ENCODE results near the gene SORCS2.
"Not testable (repeated sequence)": the region's sequence is repeated elsewhere in the genome, so short reads cannot be mapped to it uniquely, and the experiment has no call there.

The SORCS2 gene

DNA sequence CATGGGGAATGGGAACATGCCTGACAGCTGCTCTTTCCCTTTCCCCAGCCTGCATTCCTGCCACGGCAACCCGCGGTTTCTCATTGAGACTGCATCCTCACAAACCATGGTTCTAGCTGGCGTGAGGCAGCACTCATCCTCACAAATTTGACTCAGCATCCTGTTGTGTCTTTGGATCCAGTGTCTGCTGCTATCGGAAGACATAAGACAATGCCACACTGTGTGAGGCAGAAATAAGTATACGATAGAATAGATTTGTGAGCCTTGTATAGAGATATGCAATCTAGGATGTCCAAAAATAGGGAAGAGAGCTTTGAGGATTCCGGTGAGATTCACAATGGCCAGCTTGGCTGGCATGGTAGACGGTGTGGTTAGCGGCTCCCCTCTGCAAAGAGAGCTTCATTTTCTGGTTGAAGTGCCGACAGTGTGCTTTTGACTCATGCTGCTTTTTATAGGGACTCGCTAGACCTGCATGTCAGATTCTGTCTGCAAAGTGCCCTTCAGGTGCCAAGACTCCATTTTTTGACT lies 403.7 kb downstream of the SORCS2 start:
- no peak overlapping the region for H3K4me2 ChIP-seq (ENCODE audit: low read length)
- no peaks in the 10 kb centered on the region for H3K27me3 ChIP-seq (ENCODE audit: low read depth, low read length)
- H3K4me1 ChIP-seq (ENCODE audit: low read length) = no peaks in the 10 kb centered on the region
- no peak for TF ChIP-seq EZH2phosphoT487 (IDR thresholded peaks at IDR 0.05; ENCODE audit: low read depth)
- TF ChIP-seq, protein P1, sequence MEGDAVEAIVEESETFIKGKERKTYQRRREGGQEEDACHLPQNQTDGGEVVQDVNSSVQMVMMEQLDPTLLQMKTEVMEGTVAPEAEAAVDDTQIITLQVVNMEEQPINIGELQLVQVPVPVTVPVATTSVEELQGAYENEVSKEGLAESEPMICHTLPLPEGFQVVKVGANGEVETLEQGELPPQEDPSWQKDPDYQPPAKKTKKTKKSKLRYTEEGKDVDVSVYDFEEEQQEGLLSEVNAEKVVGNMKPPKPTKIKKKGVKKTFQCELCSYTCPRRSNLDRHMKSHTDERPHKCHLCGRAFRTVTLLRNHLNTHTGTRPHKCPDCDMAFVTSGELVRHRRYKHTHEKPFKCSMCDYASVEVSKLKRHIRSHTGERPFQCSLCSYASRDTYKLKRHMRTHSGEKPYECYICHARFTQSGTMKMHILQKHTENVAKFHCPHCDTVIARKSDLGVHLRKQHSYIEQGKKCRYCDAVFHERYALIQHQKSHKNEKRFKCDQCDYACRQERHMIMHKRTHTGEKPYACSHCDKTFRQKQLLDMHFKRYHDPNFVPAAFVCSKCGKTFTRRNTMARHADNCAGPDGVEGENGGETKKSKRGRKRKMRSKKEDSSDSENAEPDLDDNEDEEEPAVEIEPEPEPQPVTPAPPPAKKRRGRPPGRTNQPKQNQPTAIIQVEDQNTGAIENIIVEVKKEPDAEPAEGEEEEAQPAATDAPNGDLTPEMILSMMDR (IDR thresholded peaks at IDR 0.05; ENCODE audit: low read depth, low read length) = no peak
- no peaks in the 10 kb centered on the region for H4K20me1 ChIP-seq (ENCODE audit: insufficient read depth, low read length)
- H3K27ac ChIP-seq (ENCODE audit: low read length) = no peak overlapping the region
- no peaks in the 10 kb centered on the region for H3K36me3 ChIP-seq (replicated peaks; ENCODE audit: low read depth, low read length)
- no peak overlapping the region for H3K4me3 ChIP-seq (ENCODE audit: low read length)
- H3K9me3 ChIP-seq (ENCODE audit: insufficient read depth, low read length) = no peaks in the 10 kb centered on the region
- H3K79me2 ChIP-seq (ENCODE audit: low read length) = no peaks in the 10 kb centered on the region
- no peak overlapping the region for H3K9ac ChIP-seq (ENCODE audit: low read length)
- H2AFZ ChIP-seq (ENCODE audit: low read depth, low read length) = no peak overlapping the region

DNA sequence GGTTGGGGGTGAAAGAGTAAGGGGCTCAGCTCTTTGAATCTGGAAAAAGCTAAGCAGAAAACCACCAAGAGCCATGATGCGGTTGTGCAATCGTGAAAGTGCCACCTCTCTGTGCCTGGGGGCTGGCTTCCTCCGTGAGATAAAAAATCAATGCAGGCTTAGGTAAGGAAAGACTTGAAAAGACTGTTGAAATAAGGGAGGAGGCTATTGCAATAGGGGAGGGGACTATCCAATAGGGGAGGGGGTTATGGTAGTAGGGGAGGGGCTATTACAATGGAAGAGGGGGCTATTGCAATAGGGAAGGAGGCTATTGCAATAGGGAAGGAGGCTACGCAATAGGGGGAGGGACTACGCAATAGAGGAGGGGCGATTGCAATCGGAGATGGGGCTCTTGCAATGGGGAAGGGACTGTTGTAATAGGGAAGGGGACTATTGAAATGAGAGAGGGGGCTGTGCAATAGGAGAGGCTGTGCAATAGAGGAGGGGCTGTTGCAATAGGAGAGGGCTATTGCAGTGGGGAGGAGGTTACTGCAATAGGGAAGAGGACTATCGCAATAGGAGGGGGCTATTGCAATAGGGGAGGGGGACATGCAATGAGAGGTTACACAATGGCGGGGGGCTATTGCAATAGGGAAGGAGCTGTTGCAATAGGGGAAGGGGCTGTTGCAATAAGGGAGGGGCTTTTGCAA lies 404.7 kb downstream of the SORCS2 start:
- Histone ChIP-seq H3K27ac (ENCODE audit: low read length) (no peak overlapping the region), H2AFZ (ENCODE audit: low read depth, low read length) (no peak overlapping the region), H3K9ac (ENCODE audit: low read length) (no peak overlapping the region), H3K4me3 (ENCODE audit: low read length) (no peak overlapping the region), H3K9me3 (ENCODE audit: insufficient read depth, low read length) (no peaks in the 10 kb centered on the region), H3K36me3 (replicated peaks; ENCODE audit: low read depth, low read length) (no peaks in the 10 kb centered on the region), H3K79me2 (ENCODE audit: low read length) (no peaks in the 10 kb centered on the region), H3K4me2 (ENCODE audit: low read length) (no peak overlapping the region), H3K4me1 (ENCODE audit: low read length) (no peaks in the 10 kb centered on the region), H3K27me3 (ENCODE audit: low read depth, low read length) (no peaks in the 10 kb centered on the region), H4K20me1 (ENCODE audit: insufficient read depth, low read length) (no peaks in the 10 kb centered on the region)
- TF ChIP-seq, protein P1 (IDR thresholded peaks at IDR 0.05; ENCODE audit: low read depth, low read length) = no peak
- TF ChIP-seq EZH2phosphoT487 (IDR thresholded peaks at IDR 0.05; ENCODE audit: low read depth) = no peak

DNA sequence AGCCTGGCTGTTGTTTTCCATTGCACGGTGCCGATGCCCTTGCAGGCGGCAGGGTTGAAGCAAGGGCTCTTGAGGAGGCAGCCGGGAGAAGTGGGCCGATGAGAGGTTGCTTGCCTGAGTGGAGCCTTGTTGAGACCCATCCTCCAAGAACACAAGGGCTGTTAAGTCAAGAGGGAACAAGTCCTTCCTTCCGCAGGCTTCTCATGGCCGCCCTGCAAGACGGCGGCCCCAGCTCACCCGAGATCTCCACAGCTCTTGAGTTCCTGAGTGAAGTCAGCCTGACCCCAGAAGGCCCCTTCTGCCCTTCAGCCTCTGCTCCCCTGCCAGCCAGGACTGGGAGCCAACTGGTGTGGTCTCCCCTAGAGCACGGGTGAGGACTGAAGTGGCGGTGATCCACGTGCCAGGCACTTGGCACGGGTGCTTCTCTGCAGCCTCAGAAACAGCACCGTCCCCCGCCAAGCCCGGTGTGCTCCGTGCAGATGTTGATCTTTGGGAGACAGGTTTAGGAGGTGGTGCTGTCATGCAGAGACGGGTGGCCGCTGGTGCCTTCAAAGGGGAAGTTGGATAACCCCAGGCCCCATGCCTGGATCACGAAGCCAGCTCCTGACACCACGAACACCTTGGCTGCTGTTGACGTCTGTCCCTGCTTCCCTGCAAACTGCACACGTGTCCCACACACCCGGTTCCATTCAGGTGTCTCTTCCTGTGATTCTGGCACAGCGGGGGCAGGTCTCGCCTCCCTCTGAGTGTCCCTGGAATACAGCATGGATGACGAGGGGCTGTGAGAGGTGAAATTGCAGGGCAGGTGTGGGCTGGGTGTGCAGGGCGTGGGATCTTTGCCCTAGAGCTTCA lies 406.8 kb downstream of the SORCS2 start:
- Histone ChIP-seq H3K4me3 (ENCODE audit: low read length) (no peak overlapping the region), H2AFZ (ENCODE audit: low read depth, low read length) (no peak overlapping the region), H3K27me3 (ENCODE audit: low read depth, low read length) (no peaks in the 10 kb centered on the region), H3K79me2 (ENCODE audit: low read length) (no peaks in the 10 kb centered on the region), H3K4me1 (ENCODE audit: low read length) (no peaks in the 10 kb centered on the region), H3K4me2 (ENCODE audit: low read length) (no peak overlapping the region), H4K20me1 (ENCODE audit: insufficient read depth, low read length) (no peaks in the 10 kb centered on the region), H3K36me3 (replicated peaks; ENCODE audit: low read depth, low read length) (no peaks in the 10 kb centered on the region), H3K27ac (ENCODE audit: low read length) (no peak overlapping the region), H3K9ac (ENCODE audit: low read length) (no peak overlapping the region), H3K9me3 (ENCODE audit: insufficient read depth, low read length) (no peaks in the 10 kb centered on the region)
- TF ChIP-seq EZH2phosphoT487 (IDR thresholded peaks at IDR 0.05; ENCODE audit: low read depth) = no peak
- TF ChIP-seq, protein P1 (IDR thresholded peaks at IDR 0.05; ENCODE audit: low read depth, low read length) = no peak

DNA sequence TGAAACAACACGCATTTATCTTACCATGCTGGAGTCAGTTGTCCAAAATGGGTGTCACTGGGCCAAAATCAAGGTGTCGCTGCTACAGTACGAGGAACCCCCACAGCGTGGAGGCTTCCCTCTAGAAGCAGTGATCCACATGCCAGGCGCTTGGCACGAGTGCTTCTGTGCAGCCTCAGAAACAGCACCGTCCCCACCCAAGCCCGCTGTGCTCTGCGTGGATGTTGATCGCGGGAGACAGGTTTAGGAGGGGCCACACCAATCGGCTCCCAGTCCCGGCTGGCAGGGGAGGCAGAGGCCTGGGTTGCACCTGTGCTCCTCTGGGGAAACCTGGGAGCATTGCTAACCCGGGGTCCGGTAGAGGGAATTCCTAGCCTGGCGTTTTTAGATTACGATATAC lies 407.9 kb downstream of the SORCS2 start:
- Histone ChIP-seq H3K4me2 (ENCODE audit: low read length) (no peak overlapping the region), H3K9ac (ENCODE audit: low read length) (no peak overlapping the region), H3K27ac (ENCODE audit: low read length) (no peak overlapping the region), H2AFZ (ENCODE audit: low read depth, low read length) (no peak overlapping the region), H3K9me3 (ENCODE audit: insufficient read depth, low read length) (no peaks in the 10 kb centered on the region), H3K4me1 (ENCODE audit: low read length) (no peaks in the 10 kb centered on the region), H3K79me2 (ENCODE audit: low read length) (no peaks in the 10 kb centered on the region), H3K4me3 (ENCODE audit: low read length) (no peak overlapping the region), H4K20me1 (ENCODE audit: insufficient read depth, low read length) (no peaks in the 10 kb centered on the region), H3K27me3 (ENCODE audit: low read depth, low read length) (no peaks in the 10 kb centered on the region), H3K36me3 (replicated peaks; ENCODE audit: low read depth, low read length) (no peaks in the 10 kb centered on the region)
- TF ChIP-seq, protein P1 (IDR thresholded peaks at IDR 0.05; ENCODE audit: low read depth, low read length) = no peak
- no peak for TF ChIP-seq EZH2phosphoT487 (IDR thresholded peaks at IDR 0.05; ENCODE audit: low read depth)

DNA sequence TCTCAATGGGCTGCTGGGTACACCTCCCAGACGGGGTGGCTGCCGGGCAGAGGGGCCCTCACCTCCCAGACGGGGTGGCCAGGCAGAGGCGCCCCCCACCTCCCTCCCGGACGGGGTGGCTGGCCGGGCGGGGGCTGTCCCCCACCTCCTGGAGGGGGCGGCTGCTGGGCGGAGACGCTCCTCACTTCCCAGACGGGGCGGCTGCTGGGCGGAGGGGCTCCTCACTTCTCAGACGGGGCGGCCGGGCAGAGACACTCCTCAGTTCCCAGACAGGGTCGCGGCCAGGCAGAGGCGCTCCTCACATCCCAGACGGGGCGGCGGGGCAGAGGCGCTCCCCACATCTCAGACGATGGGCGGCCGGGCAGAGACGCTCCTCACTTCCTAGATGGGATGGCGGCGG lies 409.8 kb downstream of the SORCS2 start:
- not testable (repeated sequence) for H3K9ac ChIP-seq (ENCODE audit: low read length); H3K4me3 ChIP-seq (ENCODE audit: low read length); H3K27ac ChIP-seq (ENCODE audit: low read length); H3K27me3 ChIP-seq (ENCODE audit: low read depth, low read length); H2AFZ ChIP-seq (ENCODE audit: low read depth, low read length); H4K20me1 ChIP-seq (ENCODE audit: insufficient read depth, low read length); H3K4me1 ChIP-seq (ENCODE audit: low read length); H3K79me2 ChIP-seq (ENCODE audit: low read length); H3K36me3 ChIP-seq (replicated peaks; ENCODE audit: low read depth, low read length); H3K4me2 ChIP-seq (ENCODE audit: low read length); H3K9me3 ChIP-seq (ENCODE audit: insufficient read depth, low read length)
